Islet precursor cell (in vitro differentiated cells): ENCODE data around the gene CEACAM6.
A peak's percentile ranks its signal among the peaks of the same experiment; 100 is the strongest.
"Not testable (repeated sequence)": the region's sequence is repeated elsewhere in the genome, so short reads cannot be mapped to it uniquely, and the experiment has no call there.

Experiments
- DNase-seq: peaks from one replicate; pipeline ENCODE4 v3.0.0-alpha.2; 2018

Gene CEACAM6

DNA sequence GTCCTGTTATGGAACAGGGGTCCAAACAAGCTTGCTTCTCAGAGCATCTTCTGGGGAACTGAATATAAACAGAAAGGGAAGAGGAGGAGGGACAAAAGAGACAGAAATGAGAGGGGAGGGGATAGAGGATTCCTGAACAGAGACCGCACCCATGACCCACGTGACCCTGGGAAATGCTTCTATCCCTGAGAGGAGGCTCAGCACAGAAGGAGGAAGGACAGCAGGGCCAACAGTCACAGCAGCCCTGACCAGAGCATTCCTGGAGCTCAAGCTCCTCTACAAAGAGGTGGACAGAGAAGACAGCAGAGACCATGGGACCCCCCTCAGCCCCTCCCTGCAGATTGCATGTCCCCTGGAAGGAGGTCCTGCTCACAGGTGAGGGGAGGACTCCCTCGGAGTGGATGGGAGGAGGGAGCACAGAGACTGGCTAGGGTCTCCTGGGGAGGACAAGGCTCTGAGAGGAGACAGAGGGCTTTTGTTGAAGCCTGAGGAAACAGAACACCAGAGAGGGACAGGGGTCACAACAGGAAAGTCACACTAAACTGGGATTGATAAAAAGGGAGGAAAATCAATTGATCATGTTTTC lies at the start of gene CEACAM6:
Gene CEACAM6, plus strand, starts transcription at position 203 of the 586 bp plus-strand sequence. Its CDS starts 109 bp downstream, at position 312.
- DNase-seq, result peak; percentile 61

DNA sequence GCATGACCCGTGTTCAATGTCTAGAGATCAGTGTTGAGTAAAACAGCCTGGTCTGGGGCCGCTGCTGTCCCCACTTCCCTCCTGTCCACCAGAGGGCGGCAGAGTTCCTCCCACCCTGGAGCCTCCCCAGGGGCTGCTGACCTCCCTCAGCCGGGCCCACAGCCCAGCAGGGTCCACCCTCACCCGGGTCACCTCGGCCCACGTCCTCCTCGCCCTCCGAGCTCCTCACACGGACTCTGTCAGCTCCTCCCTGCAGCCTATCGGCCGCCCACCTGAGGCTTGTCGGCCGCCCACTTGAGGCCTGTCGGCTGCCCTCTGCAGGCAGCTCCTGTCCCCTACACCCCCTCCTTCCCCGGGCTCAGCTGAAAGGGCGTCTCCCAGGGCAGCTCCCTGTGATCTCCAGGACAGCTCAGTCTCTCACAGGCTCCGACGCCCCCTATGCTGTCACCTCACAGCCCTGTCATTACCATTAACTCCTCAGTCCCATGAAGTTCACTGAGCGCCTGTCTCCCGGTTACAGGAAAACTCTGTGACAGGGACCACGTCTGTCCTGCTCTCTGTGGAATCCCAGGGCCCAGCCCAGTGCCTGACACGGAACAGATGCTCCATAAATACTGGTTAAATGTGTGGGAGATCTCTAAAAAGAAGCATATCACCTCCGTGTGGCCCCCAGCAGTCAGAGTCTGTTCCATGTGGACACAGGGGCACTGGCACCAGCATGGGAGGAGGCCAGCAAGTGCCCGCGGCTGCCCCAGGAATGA lies 48.4 kb upstream of the CEACAM6 start:
- DNase-seq, result peak; percentile 87

DNA sequence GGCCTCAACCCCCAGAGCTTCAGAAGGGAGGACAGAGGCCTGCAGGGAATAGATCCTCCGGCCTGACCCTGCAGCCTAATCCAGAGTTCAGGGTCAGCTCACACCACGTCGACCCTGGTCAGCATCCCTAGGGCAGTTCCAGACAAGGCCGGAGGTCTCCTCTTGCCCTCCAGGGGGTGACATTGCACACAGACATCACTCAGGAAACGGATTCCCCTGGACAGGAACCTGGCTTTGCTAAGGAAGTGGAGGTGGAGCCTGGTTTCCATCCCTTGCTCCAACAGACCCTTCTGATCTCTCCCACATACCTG lies 47.9 kb upstream of the CEACAM6 start:
- peak; percentile 48 for DNase-seq

DNA sequence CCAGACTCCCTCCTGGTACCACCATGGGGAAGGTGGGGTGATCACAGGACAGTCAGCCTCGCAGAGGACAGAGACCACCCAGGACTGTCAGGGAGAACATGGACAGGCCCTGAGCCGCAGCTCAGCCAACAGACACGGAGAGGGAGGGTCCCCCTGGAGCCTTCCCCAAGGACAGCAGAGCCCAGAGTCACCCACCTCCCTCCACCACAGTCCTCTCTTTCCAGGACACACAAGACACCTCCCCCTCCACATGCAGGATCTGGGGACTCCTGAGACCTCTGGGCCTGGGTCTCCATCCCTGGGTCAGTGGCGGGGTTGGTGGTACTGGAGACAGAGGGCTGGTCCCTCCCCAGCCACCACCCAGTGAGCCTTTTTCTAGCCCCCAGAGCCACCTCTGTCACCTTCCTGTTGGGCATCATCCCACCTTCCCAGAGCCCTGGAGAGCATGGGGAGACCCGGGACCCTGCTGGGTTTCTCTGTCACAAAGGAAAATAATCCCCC lies 47.4 kb upstream of the CEACAM6 start:
- DNase-seq, result no peak

DNA sequence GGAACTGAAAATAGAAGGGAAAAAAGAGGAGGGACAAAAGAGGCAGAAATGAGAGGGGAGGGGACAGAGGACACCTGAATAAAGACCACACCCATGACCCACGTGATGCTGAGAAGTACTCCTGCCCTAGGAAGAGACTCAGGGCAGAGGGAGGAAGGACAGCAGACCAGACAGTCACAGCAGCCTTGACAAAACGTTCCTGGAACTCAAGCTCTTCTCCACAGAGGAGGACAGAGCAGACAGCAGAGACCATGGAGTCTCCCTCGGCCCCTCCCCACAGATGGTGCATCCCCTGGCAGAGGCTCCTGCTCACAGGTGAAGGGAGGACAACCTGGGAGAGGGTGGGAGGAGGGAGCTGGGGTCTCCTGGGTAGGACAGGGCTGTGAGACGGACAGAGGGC lies 46.8 kb upstream of the CEACAM6 start, which contains the start of gene CEACAM5:
Gene CEACAM5, plus strand, starts transcription at position 146 of the 400 bp plus-strand sequence. Its CDS starts 106 bp downstream, at position 252.
- no peak for DNase-seq

DNA sequence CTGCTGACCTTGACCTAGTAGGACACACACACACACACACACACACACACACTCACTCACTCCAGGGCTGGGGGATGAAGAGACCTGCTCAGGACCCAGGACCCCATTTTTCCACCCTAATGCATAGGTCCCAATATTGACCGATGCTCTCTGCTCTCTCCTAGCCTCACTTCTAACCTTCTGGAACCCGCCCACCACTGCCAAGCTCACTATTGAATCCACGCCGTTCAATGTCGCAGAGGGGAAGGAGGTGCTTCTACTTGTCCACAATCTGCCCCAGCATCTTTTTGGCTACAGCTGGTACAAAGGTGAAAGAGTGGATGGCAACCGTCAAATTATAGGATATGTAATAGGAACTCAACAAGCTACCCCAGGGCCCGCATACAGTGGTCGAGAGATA lies 45.8 kb upstream of the CEACAM6 start:
- DNase-seq, result not testable (repeated sequence)

DNA sequence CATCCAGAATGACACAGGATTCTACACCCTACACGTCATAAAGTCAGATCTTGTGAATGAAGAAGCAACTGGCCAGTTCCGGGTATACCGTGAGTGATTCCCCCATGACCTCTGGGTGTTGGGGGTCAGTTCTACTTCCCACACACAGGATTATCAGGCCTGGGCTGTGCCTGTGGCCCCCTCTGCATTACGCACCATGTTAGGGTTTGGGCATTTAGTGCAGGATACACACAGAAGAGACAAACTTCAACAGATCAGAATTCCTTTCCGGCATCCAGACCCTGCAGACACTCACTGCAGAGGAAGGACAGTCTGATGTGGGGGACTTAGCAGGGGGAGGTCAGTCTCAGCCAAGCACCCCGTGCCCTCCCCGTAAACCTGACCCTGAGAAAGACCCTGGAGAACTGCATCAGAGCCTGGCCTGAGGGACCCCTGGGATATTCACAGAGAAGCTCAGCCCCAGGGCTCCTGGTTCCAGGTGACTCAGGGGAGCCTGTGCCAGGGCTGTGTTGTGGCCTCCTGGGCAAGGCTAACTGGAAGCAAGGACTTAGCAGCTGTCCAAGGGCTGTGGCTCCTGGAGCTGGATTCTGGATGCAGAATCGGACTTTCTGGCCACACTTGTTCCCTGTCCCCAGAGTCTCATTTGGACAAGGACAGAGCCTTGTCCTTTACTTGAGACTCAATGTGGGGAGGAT lies 45.2 kb upstream of the CEACAM6 start:
- no peak for DNase-seq

DNA sequence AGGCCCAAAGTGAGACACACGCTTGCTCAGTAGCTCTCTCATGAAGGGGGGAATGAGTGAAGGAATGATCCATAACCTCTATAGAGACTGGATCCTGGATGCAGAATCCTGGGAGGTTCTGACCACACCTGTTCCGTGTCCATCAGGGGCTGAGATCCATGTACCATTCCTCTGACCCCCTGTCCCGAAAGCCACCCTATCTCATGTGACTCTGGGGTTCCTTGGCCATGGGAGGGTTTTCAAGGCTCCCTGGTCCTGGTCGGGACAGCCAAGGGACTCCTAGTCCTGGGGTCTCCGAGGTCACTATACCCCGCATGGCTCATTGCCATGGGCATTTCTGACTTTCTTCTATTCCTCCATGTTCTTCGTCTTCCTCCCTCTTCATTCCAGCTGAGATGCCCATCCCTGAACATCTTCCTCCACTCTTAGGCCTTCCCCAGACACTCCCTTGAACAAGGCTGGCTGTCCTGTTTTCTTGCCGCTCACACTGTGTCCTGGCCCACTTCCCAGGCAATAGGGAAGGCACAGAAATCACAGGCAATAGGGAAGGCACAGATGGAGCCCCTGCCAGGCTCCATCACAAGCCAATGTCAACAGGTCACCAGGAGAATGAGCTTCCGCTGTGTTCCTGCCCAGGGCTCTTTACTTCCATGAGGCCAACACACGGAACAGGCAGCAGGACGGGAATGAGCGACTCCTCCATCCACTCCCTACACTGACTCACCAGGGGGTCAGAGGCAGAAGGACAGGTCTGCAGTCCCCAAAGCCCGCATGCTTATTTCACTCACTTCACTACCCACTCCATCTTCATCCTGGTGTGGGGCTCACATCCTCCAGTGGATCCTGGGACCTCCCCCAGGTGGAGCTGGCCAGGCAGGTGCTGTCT lies 43.7 kb upstream of the CEACAM6 start:
- no peak for DNase-seq

DNA sequence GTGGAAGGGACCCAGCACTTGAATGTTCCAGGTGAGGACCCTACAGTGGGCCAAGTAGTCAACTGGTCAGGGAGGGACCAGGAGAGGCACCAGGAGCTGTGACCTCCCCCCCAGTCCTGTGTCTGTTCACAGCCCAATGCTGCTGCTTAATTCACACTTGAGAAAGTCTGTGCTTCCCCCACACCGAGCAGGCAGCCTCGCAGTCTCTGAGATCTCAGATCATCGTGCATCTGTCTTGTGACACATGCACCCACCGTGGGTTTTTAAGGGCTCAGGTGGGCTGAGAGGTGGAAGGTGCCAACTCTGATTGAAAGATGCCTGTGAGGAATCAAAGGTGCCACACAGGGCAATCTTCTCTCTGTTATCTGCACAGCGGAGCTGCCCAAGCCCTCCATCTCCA lies 40.7 kb upstream of the CEACAM6 start:
- no peak for DNase-seq

DNA sequence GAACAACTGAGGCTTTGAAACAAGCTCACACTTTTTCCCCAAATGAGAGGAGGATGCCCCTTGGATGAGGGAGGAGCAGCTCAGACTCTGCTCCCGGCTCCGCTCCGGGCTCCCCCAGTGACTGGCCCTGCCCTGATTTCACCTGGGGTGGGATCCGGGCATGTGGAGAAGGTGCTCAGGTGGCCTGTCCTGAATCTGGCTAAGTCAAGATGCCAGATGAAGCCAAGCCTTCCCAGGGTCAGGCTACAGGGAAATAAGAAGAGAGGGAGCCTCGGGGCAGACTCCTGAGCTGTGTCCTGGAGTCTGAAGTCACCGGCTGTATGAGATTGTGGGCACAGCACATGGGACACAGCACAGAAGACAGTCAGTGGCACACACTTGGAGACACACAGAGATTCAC lies 36.6 kb upstream of the CEACAM6 start:
- no peak for DNase-seq

DNA sequence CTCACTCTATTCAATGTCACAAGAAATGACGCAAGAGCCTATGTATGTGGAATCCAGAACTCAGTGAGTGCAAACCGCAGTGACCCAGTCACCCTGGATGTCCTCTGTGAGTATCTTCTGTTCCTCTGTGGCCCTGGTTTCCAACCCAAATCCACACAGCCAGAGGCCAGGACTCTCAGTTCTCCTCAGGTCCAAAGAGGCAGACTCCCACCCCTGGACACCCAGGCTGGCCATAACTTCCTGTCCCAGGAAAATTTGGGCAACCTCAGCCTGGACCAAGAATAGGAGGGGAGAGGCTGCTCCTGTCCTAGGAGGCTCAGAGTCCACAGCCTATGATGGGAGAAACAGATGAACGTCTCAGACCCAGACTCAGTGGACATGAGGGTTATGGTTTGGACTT lies 35.2 kb upstream of the CEACAM6 start:
- DNase-seq, result no peak

DNA sequence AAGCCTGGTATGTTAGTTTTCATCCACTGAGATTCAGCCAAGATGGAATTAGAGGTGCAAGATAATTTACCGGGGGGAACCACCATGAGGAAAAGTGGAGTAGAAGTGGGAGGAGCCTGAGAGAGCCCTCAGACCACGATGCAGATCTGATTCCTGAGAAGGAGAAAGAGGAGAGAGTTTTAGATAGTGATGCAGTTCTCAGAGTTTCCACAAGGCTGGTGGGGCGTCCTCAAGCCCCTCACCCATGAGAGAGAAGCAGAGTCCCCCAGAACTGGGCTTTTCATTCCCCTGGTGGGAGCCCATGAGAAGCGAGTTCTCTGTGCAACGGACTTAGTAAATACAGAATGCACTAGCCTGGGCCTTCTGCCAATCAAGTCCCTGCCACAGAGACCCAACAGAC lies 28.8 kb upstream of the CEACAM6 start:
- DNase-seq, result no peak

DNA sequence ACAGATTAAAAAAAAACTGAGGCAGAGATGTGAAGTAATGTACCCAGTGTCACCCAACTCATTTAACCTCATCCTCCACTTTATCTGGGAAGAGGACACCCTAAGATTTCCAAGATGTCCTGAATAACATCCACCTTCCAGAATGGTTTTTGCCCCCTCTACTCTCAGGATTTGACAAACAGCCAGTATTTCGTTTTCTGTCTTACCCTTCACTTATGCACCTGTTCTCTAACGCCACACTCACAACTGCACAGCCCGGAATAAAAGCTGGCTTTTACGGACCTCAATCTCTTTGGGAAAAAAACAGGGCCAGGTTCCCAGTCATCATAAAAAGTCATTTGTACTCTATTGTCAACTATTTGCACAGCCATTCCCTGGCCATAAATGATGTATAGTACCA lies 21.2 kb upstream of the CEACAM6 start:
- no peak for DNase-seq

DNA sequence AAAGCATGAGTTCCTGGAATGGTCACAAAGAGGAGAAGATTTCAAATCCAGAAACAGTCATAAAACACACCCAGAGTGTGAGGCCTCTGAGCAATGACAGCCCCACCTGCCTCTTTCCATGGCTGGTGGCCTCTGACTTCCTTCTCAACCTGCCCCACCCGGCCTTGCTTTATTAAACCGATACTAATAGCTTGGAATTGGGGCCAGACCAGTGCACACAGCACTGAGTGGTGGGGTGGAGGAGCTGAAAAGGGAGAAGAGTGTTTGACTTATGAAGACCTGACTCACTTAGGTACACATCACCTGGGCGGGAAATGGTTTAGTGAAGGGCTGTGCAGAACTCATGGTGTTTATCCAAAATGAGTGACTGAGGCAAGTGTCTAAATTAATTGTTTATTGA lies 20.7 kb upstream of the CEACAM6 start:
- no peak for DNase-seq

DNA sequence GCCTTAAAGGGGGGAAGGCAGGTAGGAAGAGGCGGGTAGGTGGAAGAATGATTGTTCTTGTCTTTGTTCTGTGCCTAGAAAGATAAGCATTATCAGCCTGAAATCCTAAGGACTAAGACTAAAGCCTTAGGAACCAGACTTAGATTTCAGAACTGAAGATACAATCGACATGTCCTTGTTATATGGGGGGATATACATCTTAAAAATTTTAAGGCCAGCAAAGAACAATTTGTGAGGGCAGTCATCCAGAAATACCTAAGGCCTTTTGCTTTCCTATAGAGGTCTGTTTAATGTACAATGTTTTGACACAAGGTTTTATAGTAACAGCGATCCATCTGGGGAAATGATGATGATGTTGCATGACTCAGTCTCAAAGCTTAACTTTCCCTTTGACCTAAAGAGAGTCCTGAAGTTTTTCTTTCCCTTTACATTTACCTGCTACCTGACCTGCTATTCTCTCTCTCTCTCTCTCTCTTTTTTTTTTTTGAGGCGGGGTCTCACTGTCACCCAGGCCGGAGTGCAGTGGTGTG lies 20.2 kb upstream of the CEACAM6 start:
- no peak for DNase-seq

DNA sequence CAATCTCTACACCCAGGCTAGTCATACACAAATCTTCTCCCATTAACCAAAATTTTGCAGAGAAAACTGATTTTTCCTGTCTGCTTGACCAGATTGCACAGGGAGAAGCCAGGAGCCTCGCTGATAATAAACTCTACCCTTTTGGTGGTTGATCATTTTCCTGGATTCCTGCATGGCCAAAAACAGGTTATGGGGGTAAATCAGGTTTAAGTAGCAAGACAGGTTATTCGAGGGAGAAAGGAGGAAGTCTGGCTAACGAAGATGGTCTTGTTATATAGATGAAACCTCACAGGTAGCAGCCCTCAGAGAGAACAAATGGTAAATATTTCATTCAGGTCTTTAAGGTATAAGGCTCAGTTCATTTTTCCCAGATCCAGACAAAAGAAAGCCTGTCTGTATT lies 16.0 kb upstream of the CEACAM6 start:
- no peak for DNase-seq

DNA sequence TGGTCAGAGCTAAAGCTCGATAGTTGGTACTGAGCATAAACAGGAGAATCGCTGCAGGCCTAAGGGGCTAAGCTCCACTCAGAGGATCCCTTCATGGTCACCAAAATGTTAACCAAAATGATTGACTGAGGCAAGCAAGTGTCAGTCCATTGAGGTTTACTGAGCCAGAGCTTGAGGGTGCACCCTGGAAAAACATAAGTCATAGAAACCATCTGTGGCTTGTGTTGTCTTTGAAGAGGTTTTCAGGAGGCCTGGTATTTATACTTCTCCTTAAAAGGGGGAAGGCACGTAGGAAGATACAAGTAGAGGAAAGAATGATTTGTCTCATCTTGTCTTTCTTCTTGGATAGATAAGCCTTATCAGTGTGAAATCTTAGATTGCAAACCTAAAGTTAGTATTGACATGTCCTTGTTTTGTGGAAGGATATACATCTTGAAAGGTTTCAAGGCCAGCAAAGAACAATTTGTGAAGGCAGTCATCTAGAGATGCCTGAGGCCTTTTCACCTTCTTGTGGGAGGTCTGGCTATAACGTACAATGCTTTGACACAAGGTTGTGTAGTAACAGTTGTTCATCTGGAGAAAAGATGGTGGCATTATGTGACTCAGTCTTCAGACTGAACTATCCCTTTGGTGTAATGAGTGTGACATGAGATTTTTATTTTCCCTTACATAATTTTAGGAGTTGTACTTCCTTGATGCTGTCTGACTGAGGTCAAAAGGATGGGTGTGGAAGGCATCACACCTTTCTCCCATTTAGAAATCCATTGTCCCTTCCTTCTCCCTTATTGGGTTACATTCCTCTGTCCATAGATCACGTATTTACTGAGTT lies 14.7 kb upstream of the CEACAM6 start:
- no peak for DNase-seq

DNA sequence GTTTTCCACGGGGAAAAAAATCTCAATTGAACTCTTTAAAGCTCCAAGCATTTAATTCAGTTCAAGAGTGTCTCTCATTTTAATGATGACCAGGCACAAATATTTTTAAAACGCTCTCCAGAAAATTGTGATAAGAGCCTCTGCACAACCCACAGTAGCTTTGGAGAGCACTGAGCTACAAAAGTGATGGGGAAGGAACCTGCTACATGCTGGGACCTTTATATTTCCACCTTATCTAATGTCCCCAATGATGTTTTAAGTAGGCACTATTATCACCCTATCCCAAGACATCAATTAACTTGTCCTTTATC lies 14.1 kb upstream of the CEACAM6 start:
- no peak for DNase-seq

DNA sequence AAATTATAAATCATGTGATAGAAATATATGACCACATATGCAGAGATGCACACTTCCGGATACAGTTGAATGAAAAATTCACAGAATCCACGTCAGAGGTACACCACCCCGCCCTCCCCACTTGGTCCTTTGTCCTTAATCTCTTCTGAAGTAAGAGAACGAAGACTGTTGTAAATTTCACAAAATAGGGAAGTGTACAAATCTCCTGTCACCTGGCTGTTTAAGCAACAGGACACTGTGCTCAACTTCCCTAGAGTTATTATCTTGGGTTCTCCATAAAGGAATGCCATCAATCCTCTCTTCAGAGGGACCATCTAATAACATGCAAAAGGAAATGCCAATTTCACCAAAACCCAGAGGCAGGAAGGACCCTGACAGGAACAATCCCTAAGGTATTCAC lies 10.5 kb upstream of the CEACAM6 start:
- no peak for DNase-seq

DNA sequence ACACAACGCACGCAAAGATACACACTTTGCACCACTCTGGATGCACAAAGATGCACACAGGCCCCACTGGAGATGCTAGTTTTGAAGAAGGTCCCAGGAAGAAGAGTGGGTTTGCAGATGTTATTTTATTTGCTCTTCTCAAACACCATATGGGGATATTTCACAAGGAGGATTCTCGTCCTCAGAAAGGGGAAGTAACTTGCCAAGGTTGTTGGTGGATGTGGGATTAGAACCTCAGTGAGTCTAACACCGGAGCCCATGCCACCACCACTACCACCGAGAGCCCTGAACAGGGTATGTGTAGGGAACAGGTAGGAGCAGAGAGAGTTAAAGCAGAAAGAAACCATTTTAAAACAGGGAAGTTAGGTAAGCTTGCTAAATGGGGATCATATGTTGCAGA lies 9.6 kb upstream of the CEACAM6 start:
- DNase-seq, result no peak

DNA sequence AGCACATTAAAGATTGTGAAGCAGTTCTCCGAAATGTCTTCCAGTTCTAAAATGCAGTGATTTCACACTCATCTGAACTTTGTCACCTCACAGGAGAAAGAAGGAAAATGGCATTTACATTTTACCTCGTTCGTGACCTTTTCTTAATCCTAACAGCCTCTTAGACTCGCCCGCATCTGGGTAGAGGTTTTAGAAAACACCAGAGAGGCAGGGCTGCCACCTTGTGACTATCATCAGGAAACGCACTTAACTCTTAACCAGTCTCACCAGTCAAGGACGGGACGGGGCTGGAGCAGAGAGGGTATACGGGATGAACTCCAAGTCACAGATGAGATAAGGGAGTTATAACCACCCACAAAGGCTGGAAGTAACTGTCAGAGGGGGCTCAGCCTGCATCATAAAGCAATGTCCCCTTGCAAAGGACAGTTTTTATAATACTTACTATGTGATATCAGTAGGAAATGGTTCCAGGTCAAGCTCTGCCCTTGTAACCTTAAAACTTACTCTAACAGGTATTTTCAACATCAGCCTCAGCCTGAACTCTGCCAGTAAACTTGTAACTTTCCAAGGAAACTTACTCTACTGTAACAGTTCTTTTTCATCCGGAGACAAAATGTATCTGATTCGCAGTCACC lies 8.6 kb upstream of the CEACAM6 start:
- DNase-seq, result peak; percentile 71

DNA sequence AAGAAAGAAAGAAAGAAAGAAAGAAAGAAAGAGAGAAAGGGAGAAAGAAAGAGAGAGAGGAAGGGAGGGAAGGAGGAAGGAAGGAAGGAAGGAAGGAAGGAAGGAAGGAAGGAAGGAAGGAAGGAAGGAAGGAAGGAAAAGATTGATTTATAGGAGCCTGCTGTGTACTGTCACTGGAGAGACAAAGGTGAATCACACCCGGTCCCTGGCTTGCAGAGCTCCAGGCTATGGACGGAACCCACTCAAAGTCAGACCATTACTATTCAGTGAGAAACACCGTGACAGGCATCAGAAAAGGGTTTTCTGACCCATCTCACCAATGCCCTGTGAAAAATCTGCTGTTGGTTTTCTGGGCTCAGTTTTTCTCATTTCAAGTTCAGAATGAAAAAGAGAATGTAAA lies 7.3 kb upstream of the CEACAM6 start:
- no peak for DNase-seq
